Fibroblast of lung (primary cell): ENCODE measurements around the gene MMD. TPM values are rescaled to one million over a fixed set of nuclear protein-coding genes. Genes with fewer than 3 reads are reported as not detected.

Source experiments
- DNase-seq, 2 donors: peaks; one replicate each; pipeline versions ENCODE4 v3.0.0 to v3.0.0-alpha.2; 2010; ENCODE audit warnings: low read depth in 2 of 2
- H2AFZ ChIP-seq: 2 replicates; pipeline ENCODE4 v1.5.1; 2012; ENCODE audit warnings: low read length, control low read depth, inconsistent platforms
- H3K27ac ChIP-seq: 2 replicates; pipeline ENCODE4 v1.5.1; 2011; ENCODE audit warnings: low read length, control low read depth; ENCODE audit not compliant: insufficient read depth
- H3K27me3 ChIP-seq: 2 replicates; pipeline ENCODE4 v1.5.1; 2011; ENCODE audit warnings: mild to moderate bottlenecking, low read length; ENCODE audit not compliant: control insufficient read depth, insufficient read depth
- H3K36me3 ChIP-seq: 2 replicates; pipeline ENCODE4 v1.5.1; 2011; ENCODE audit warnings: low read length; ENCODE audit not compliant: control insufficient read depth, insufficient read depth
- H3K4me1 ChIP-seq: 2 replicates; pipeline ENCODE4 v1.5.1; 2011; ENCODE audit warnings: low read length; ENCODE audit not compliant: control insufficient read depth, insufficient read depth; ENCODE audit errors: extremely low read depth
- H3K4me2 ChIP-seq: 2 replicates; pipeline ENCODE4 v1.5.1; 2011; ENCODE audit warnings: low read length, control low read depth; ENCODE audit not compliant: insufficient read depth; ENCODE audit errors: extremely low read depth
- H3K4me3 ChIP-seq, 4 experiments: fragments of 200-600 bp in 1 of 4; sonication (generic) in 1 of 4; replicated peaks in 1 of 4; 2 replicates each; pipeline ENCODE4 v1.5.1; 2011 to 2016; ENCODE audit warnings: low read length in 4 of 4, low read depth in 3 of 4, mild to moderate bottlenecking in 3 of 4, control low read depth in 2 of 4, inconsistent platforms in 1 of 4, mixed read lengths in 1 of 4; ENCODE audit not compliant: insufficient read depth in 1 of 4; ENCODE audit errors: control extremely low read depth in 1 of 4
- H3K79me2 ChIP-seq: 2 replicates; pipeline ENCODE4 v1.5.1; 2012; ENCODE audit warnings: mild to moderate bottlenecking, low read length, inconsistent platforms; ENCODE audit not compliant: control insufficient read depth, insufficient read depth
- H3K9ac ChIP-seq: 2 replicates; pipeline ENCODE4 v1.5.1; 2011; ENCODE audit warnings: mild to moderate bottlenecking, low read length, control low read depth; ENCODE audit not compliant: insufficient read depth
- H3K9me3 ChIP-seq: 2 replicates; pipeline ENCODE4 v1.5.1; 2012; ENCODE audit warnings: low read depth, low read length; ENCODE audit not compliant: control insufficient read depth, insufficient read depth
- H4K20me1 ChIP-seq: 2 replicates; pipeline ENCODE4 v1.5.1; 2011; ENCODE audit warnings: low read length; ENCODE audit not compliant: control insufficient read depth, insufficient read depth; ENCODE audit errors: extremely low read depth
- CTCF ChIP-seq, 2 donors: IDR thresholded peaks in 1 of 2; conservative IDR thresholded peaks in 1 of 2; 1 replicate in 1 of 2; 2 replicates in 1 of 2; pipeline ENCODE4 v1.5.1; 2011 to 2012; ENCODE audit warnings: low read length in 2 of 2, control low read depth in 1 of 2, inconsistent platforms in 1 of 2, low read depth in 1 of 2, mild to moderate bottlenecking in 1 of 2
- EZH2 ChIP-seq: IDR thresholded peaks from 2 replicates; pipeline ENCODE4 v1.5.1; 2012; ENCODE audit warnings: low read length, control low read depth, mild to moderate bottlenecking; ENCODE audit errors: missing control alignments
- polyA plus RNA-seq, 2 donors: library from polyadenylated mRNA; depleted of rRNA in 1 of 2; stranded (reverse) in 1 of 2; unstranded in 1 of 2; fragments of >200 nt; gene quantifications; 2 replicates each; pipeline ENCODE4 v1.2.1, GENCODE V29; 2011 to 2012; ENCODE audit warnings: missing spikeins in 1 of 2
- total RNA-seq: library from RNA; depleted of rRNA; stranded (reverse); fragments of >200 nt; gene quantifications from 2 replicates; pipeline ENCODE4 v1.2.1, GENCODE V29; 2014

The MMD gene
- total and polyA plus RNA-seq, 2 donors (not counting 1 experiment from before 2014, with no cell fraction given) = 16.0 to 36.3 TPM

- no peak for DNase-seq
- Histone ChIP-seq H3K27ac (no peak overlapping the region), H3K4me3 (no peak overlapping the region), H3K4me1 (peaks cover 3% of the 10 kb centered on the region), H2AFZ (no peak overlapping the region), H3K9me3 (no peaks in the 10 kb centered on the region), H3K4me2 (no peak overlapping the region), H3K79me2 (no peaks in the 10 kb centered on the region), H3K36me3 (no peaks in the 10 kb centered on the region), H3K9ac (no peak overlapping the region), H4K20me1 (no peaks in the 10 kb centered on the region), H3K27me3 (no peaks in the 10 kb centered on the region)
- TF ChIP-seq EZH2 (no peak), CTCF (conservative IDR thresholded peaks at IDR 0.05 in 1 of 2, IDR thresholded peaks at IDR 0.05 in 1 of 2; ENCODE audit: low read depth in 1 of 2, low read length in 2 of 2) (no peak)
These were observed 42.0 kb upstream of the MMD start for GRCh38 chr17:55463600-55463999.

- peaks cover 4% of the 10 kb centered on the region for H3K4me1 ChIP-seq
- H3K27me3 ChIP-seq = no peaks in the 10 kb centered on the region
- no peaks in the 10 kb centered on the region for H4K20me1 ChIP-seq
- no peaks in the 10 kb centered on the region for H3K79me2 ChIP-seq
- H3K9me3 ChIP-seq = no peaks in the 10 kb centered on the region
- peak in 1 of 2 donors; percentile 42 for DNase-seq
- no peak overlapping the region for H3K9ac ChIP-seq
- H3K27ac ChIP-seq = no peak overlapping the region
- H3K4me3 ChIP-seq = no peak overlapping the region
- TF ChIP-seq CTCF (conservative IDR thresholded peaks at IDR 0.05 in 1 of 2, IDR thresholded peaks at IDR 0.05 in 1 of 2; ENCODE audit: low read depth in 1 of 2, low read length in 2 of 2) = no peak
- no peak overlapping the region for H2AFZ ChIP-seq
- H3K36me3 ChIP-seq = no peaks in the 10 kb centered on the region
- no peak overlapping the region for H3K4me2 ChIP-seq
These were observed 41.1 kb upstream of the MMD start for GRCh38 chr17:55462711-55463110.

GRCh38 chr17:55462234-55462633 is 40.6 kb upstream of the MMD start:
- H3K27me3 ChIP-seq = no peaks in the 10 kb centered on the region
- H3K4me2 ChIP-seq = no peak overlapping the region
- H2AFZ ChIP-seq = no peak overlapping the region
- H3K27ac ChIP-seq = no peak overlapping the region
- no peak for TF ChIP-seq CTCF (conservative IDR thresholded peaks at IDR 0.05 in 1 of 2, IDR thresholded peaks at IDR 0.05 in 1 of 2; ENCODE audit: low read depth in 1 of 2, low read length in 2 of 2)
- TF ChIP-seq EZH2 = no peak
- H3K36me3 ChIP-seq = no peaks in the 10 kb centered on the region
- no peak for DNase-seq
- H3K9ac ChIP-seq = no peak overlapping the region
- peaks cover 4% of the 10 kb centered on the region for H3K4me1 ChIP-seq
- H3K79me2 ChIP-seq = no peaks in the 10 kb centered on the region
- H3K4me3 ChIP-seq = no peak overlapping the region
- H3K9me3 ChIP-seq = no peaks in the 10 kb centered on the region
- no peaks in the 10 kb centered on the region for H4K20me1 ChIP-seq
